Kidney epithelial cell (primary cell): ENCODE measurements around the gene HTR7. TPM values are rescaled to one million over a fixed set of nuclear protein-coding genes. Genes with fewer than 3 reads are reported as not detected.

Experiments used
- DNase-seq: peaks from one replicate; pipeline ENCODE4 v3.0.0-alpha.2; 2010; ENCODE audit warnings: low read depth
- H3K27me3 ChIP-seq: 2 replicates; pipeline ENCODE4 v1.6.0; 2011; ENCODE audit warnings: low read length; ENCODE audit not compliant: control insufficient read depth, insufficient read depth
- H3K36me3 ChIP-seq: 2 replicates; pipeline ENCODE4 v1.5.1; 2011; ENCODE audit warnings: low read length; ENCODE audit not compliant: control insufficient read depth, insufficient read depth
- H3K4me3 ChIP-seq: 2 replicates; pipeline ENCODE4 v1.5.1; 2011; ENCODE audit warnings: low read depth, mild to moderate bottlenecking, control low read depth, low read length
- CTCF ChIP-seq: IDR thresholded peaks from 2 replicates; pipeline ENCODE4 v1.5.1; 2011; ENCODE audit warnings: mild to moderate bottlenecking, moderate library complexity, low read length, control low read depth, inconsistent platforms; ENCODE audit not compliant: insufficient read depth, poor library complexity, severe bottlenecking
- total RNA-seq: library from RNA; depleted of rRNA; stranded (reverse); fragments of >200 nt; gene quantifications from 2 replicates; pipeline ENCODE4 v1.2.3, GENCODE V29; 2015

Gene HTR7
- total RNA-seq, 1 donor from 2014 or later, result 0.17 TPM

GRCh38 chr10:90701428-90701827, 156.4 kb downstream of the HTR7 start:
- Histone ChIP-seq H3K27me3 (no peaks in the 10 kb centered on the region), H3K36me3 (no peaks in the 10 kb centered on the region), H3K4me3 (no peak overlapping the region)
- no peak for DNase-seq
- no peak for TF ChIP-seq CTCF

GRCh38 chr10:90695915-90696676, 161.7 kb downstream of the HTR7 start:
- Histone ChIP-seq H3K36me3 (no peaks in the 10 kb centered on the region), H3K27me3 (no peaks in the 10 kb centered on the region), H3K4me3 (no peak overlapping the region)
- no peak for TF ChIP-seq CTCF
- DNase-seq, result no peak

Other genes with a start within 250 kb of the HTR7 start
- gene RPP30, start 13.9 kb upstream of the HTR7 start, total RNA-seq, result 40.7 and 44.4 TPM in 2 replicates
- 146 and 171 TPM in 2 replicates for gene ANKRD1, start 63.0 kb upstream of the HTR7 start, total RNA-seq